Heart right ventricle (tissue), 16 donors: ENCODE results near the gene CD37. TPM values are rescaled to one million over a fixed set of nuclear protein-coding genes. Genes with fewer than 3 reads are reported as not detected.
A peak's percentile ranks its signal among the peaks of the same experiment; 100 is the strongest.

Experiments
- ATAC-seq, 8 donors: fragments of 200-7000 bp; cut with Tn5 transposase; one replicate each; pipeline ENCODE4 v1.9.1; 2020; ENCODE audit warnings: mild to moderate bottlenecking in 8 of 8, moderate library complexity in 8 of 8, moderate number of reproducible peaks in 1 of 8
- DNase-seq, 2 donors: peaks; one replicate each; pipeline ENCODE4 v3.0.0-alpha.2; 2020
- H3K27ac ChIP-seq, 10 donors: fragments of 200-600 bp; sonication (generic) in 2 of 10; one replicate each; pipeline versions ENCODE4 v1.5.0 to v1.8.0; 2020 to 2022; ENCODE audit warnings: mild to moderate bottlenecking in 3 of 10
- H3K27me3 ChIP-seq, 7 donors: fragments of 200-600 bp; one replicate each; pipeline ENCODE4 v1.8.0; 2021 to 2022; ENCODE audit warnings: mild to moderate bottlenecking in 2 of 7
- H3K36me3 ChIP-seq, 9 donors: fragments of 200-600 bp; sonication (generic) in 1 of 9; one replicate each; pipeline versions ENCODE4 v1.5.0 to v1.8.0; 2020 to 2022; ENCODE audit warnings: mild to moderate bottlenecking in 2 of 9
- H3K4me1 ChIP-seq, 9 donors: fragments of 200-600 bp; sonication (generic) in 1 of 9; one replicate each; pipeline versions ENCODE4 v1.5.0 to v1.8.0; 2020 to 2022; ENCODE audit warnings: mild to moderate bottlenecking in 4 of 9
- H3K4me3 ChIP-seq, 10 donors: fragments of 200-600 bp; sonication (generic) in 2 of 10; one replicate each; pipeline versions ENCODE4 v1.5.0 to v1.8.0; 2020 to 2022; ENCODE audit warnings: mild to moderate bottlenecking in 7 of 10, moderate library complexity in 2 of 10
- H3K9me3 ChIP-seq, 11 donors: fragments of 200-600 bp in 10 of 11; sonication (generic) in 2 of 11; one replicate each; pipeline versions ENCODE4 v1.5.0 to v1.8.0; 2013 to 2022; ENCODE audit warnings: mild to moderate bottlenecking in 2 of 11, control low read depth in 1 of 11, moderate library complexity in 1 of 11
- WGBS, 2 donors: extraction: QIAGEN DNeasy Blood & Tissue Kit; methylation state at CpG; one replicate each; pipeline ENCODE4 v1.1.7; 2013; ENCODE audit warnings: inconsistent platforms in 1 of 2; 5-methylcytosine and 5-hydroxymethylcytosine counted together
- intact Hi-C, 10 donors: fragments of 100-400 bp; cut with DNase I; formaldehyde crosslinking; loops; one replicate each; pipeline versions ENCODE4 v1.11.1 to v1.14.2; 2022
- polyA plus RNA-seq, 2 donors: library from polyadenylated mRNA; stranded (reverse); fragments of 200-250 nt; gene quantifications; one replicate each; pipeline ENCODE4 v1.2.3, GENCODE V29; 2013
- total RNA-seq, 10 donors: library from RNA; stranded (reverse); fragmentation: NEBNext Ultra II Directional in 3 of 10; extraction: Animal tissue kit (Norgen Biotek cat#: 25700) in 3 of 10; gene quantifications; one replicate each; pipeline versions ENCODE4 v1.2.1 to v1.2.4, GENCODE V29; 2021 to 2023
- TF ChIP-seq, protein P1 (sequence below), 9 donors: fragments of 200-600 bp; sonication (generic) in 2 of 9; IDR thresholded peaks; one replicate each; pipeline versions ENCODE4 v1.5.0 to v1.8.0; 2021 to 2022; ENCODE audit warnings: antibody characterized with exemption in 9 of 9, mild to moderate bottlenecking in 5 of 9, moderate library complexity in 1 of 9
- donor health status: Arrhythmogenic right ventricular cardiomyopathy.
- donor health status: ischemic (EF 13 %, LVEDD 7.1; RV severe dilation, severe dysfunction).
- donor health status: healthy with polysubstance abuse.
- donor health status: DM: no; HTN: yes; CAD: no.
- donor health status: DM: no; HTN: no; CAD: no.
- donor health status: ischemic (EF 25% LVEDD 6.9; RV normal size, moderate dysfunction).
- donor health status: ischemic (EF 25% LVEDD 5.7; RV mildly dilated, moderate dysfunction).
- donor health status: healthy.
- donor health status: DM: yes; HTN: yes; CAD: no.
- donor health status: Ischemic cardiomyopathy.
- donor health status: ischemic (EF 35%, LVEDD 5.7; RV mildly dilated, moderate dysfunction).
- donor health status: nonischemic (EF 11% LVEDD 7.7; RV severe dilation, severe dysfunction).
- donor health status: DM: yes; HTN: yes; CAD: no.
- donor health status: PGD.
- donor health status: ischemic (EF 29% LVEDD 5.4; RV normal size, mild dysfunction).
- donor health status: nonischemic (EF 23%, LVEDD 6.1; RV moderate dilation, normal function).

The CD37 gene
- total and polyA plus RNA-seq, 12 donors: 2.0 to 34.2 (median 3.5) TPM

DNA sequence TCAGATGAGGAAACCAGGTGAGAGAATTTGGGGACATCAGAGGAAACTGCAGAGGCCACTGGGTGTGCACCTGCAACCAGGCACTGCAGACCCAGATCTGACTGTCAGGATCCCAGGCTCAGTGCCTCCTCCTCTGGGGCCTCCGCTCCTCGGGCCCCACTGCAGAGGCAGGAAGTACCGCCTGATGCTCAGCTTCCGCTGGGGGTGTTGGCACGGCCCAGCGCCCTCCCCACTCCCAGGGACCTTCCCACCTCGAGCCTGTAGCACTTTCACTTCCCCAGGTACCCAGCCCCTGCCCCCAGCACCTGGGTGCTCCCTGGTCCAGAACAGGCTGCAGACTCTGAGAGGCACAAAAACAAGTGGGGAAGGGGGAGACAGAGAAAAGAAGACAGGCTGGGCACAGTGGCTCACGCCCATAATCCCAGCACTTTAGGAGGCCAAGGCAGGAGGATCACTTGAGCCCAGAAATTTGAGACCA, 1.4 kb upstream of the CD37 start:
- Histone ChIP-seq H3K4me1 (peaks cover 0 to 56% (median 5%) of the 10 kb centered on the region in 9 donors), H3K27ac (peak overlapping the region in 1 of 10 donors; percentile 88), H3K9me3 (no peaks in the 10 kb centered on the region), H3K27me3 (no peaks in the 10 kb centered on the region), H3K4me3 (no peak overlapping the region), H3K36me3 (peaks cover 0 to 21% (median 0%) of the 10 kb centered on the region in 9 donors)
- TF ChIP-seq, protein P1, sequence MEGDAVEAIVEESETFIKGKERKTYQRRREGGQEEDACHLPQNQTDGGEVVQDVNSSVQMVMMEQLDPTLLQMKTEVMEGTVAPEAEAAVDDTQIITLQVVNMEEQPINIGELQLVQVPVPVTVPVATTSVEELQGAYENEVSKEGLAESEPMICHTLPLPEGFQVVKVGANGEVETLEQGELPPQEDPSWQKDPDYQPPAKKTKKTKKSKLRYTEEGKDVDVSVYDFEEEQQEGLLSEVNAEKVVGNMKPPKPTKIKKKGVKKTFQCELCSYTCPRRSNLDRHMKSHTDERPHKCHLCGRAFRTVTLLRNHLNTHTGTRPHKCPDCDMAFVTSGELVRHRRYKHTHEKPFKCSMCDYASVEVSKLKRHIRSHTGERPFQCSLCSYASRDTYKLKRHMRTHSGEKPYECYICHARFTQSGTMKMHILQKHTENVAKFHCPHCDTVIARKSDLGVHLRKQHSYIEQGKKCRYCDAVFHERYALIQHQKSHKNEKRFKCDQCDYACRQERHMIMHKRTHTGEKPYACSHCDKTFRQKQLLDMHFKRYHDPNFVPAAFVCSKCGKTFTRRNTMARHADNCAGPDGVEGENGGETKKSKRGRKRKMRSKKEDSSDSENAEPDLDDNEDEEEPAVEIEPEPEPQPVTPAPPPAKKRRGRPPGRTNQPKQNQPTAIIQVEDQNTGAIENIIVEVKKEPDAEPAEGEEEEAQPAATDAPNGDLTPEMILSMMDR (IDR thresholded peaks at IDR 0.05): no peak
- DNase-seq: no peak
- intact Hi-C loops: no loop called here
- whole genome bisulfite sequencing, 2 donors: 52 to 59% methylated on average over 8 of the region's 8 CpGs
- no peak for ATAC-seq

DNA sequence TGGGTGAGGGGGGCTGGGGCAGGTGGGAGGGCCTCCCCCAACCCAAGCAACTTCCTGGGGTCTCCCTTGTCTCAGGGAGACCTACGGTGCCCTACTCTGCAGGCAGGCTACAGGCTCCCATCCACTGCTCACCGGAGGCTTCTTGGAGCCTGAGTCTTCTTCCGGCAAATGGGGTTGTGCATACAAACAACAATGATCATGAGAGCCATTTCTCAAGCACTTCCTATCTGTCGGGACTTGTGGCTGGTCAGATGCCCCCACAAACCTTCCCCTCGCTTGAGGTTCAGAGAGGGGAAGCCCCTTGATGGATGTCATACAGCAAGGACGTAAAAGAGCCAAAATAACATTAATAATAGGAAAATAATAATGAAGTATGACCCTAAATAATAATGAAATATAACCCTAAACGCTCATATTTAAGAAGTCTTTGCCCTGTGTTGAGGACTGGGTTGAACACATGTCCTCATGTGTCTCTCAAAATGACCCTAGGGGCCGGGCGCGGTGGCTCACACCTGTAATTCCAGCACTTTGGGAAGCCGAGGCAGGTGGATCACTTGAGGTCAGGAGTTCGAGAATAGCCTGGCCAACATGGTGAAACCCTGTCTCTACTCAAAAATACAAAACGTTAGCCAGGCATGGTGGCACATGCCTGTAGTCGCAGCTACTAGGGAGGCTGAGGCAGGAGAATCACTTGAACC, 727 bp downstream of the CD37 start:
- DNase-seq (no peak), ATAC-seq (no peak)
- Histone ChIP-seq H3K4me1 (peaks cover 2 to 73% (median 23%) of the 10 kb centered on the region in 9 donors), H3K4me3 (peak overlapping the region in 7 of 10 donors; percentile 11 to 65 (median 30)), H3K27ac (peak overlapping the region in 2 of 10 donors; percentile 64 to 88), H3K36me3 (peaks cover 0 to 36% (median 0%) of the 10 kb centered on the region in 9 donors), H3K9me3 (no peaks in the 10 kb centered on the region), H3K27me3 (no peaks in the 10 kb centered on the region)
- TF ChIP-seq, protein P1 (IDR thresholded peaks at IDR 0.05): no peak
- intact Hi-C loops: no loop called here
- 87 to 88% methylated on average over 14 of the region's 14 CpGs for WGBS, 2 donors

DNA sequence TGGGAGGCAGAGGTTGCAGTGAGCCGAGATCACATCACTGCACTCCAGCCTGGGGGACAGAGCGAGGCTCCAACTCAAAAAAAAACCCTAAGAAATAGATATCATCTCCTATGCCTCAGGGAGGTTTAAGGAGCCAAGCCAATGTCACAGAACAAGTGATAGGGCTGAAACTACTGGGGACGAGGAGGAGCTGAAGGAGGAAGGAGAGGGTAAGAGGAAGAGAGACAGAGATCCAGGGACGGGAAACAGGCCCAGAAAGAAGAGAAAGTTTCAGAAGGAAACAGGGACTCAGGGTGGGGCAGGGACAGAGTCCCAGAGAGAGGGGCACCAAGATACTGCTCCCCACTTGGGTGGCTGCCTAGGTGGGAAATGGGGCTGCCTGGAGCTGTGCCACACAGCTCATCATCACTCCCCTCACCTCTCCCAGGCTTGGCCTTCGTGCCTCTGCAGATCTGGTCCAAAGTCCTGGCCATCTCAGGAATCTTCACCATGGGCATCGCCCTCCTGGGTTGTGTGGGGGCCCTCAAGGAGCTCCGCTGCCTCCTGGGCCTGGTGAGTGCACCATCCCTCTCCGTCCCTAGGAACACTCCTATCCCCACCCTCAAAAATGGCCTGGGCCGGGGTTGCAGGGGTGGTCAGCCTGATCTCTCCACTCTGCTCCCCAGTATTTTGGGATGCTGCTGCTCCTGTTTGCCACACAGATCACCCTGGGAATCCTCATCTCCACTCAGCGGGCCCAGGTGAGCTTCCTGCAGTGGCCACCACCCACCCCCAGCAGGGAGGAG, 1.5 kb downstream of the CD37 start:
- H3K36me3 ChIP-seq: peaks cover 0 to 43% (median 7%) of the 10 kb centered on the region in 9 donors
- H3K27ac ChIP-seq: peak overlapping the region in 1 of 10 donors; percentile 88
- TF ChIP-seq, protein P1 (IDR thresholded peaks at IDR 0.05): no peak
- H3K4me3 ChIP-seq: peak overlapping the region in 1 of 10 donors; percentile 65
- H3K9me3 ChIP-seq: no peaks in the 10 kb centered on the region
- no peak for ATAC-seq
- intact Hi-C loops: no loop called here
- peaks cover 2 to 66% (median 27%) of the 10 kb centered on the region in 9 donors for H3K4me1 ChIP-seq
- DNase-seq: no peak
- 87% methylated on average over 10 of the region's 10 CpGs for WGBS, 2 donors
- no peaks in the 10 kb centered on the region for H3K27me3 ChIP-seq

DNA sequence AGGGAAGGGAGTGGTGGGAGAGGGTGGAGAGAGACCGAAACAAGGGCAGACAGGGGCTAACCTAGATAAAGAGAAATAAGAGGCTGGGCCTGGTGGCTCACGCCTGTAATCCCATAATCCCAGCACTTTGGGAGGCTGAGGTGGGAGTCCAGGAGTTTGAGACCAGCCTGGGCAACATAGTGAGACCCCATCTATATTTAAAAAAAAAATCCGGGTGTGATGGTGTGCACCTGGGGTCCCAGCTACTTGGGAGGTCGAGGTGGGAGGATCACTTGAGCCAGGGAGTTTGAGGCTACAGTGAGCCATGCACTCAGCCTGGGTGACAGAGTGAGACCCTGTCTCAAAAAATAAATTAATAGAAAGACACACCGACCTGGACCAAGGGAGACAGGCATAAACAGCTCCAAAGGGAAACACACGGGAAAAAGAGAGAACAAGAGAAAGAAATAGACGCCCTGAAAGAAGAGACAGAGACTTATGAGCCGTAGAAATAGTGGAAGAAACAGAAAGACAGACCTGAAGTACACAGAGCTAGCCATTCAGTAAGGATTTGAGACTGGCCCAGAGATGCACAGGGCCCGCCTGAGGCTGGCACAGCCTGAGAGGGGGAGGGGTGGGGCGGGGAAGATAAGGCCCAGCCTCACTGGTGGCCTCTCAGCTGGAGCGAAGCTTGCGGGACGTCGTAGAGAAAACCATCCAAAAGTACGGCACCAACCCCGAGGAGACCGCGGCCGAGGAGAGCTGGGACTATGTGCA, 2.2 kb downstream of the CD37 start:
- H3K27ac ChIP-seq: no peak overlapping the region

More for the DNA sequence above, 2.2 kb downstream of the CD37 start:
- intact Hi-C loops: loop anchor here in 1 of 10 donors (2.0 kb wide), 1 partner anchor 25 kb away; the partner anchor contains the start of genes DKKL1 and TEAD2
- Histone ChIP-seq H3K36me3 (peaks cover 0 to 51% (median 12%) of the 10 kb centered on the region in 9 donors), H3K27me3 (no peaks in the 10 kb centered on the region), H3K4me3 (no peak overlapping the region), H3K9me3 (no peaks in the 10 kb centered on the region), H3K4me1 (peaks cover 2 to 62% (median 27%) of the 10 kb centered on the region in 9 donors)
- DNase-seq (no peak), ATAC-seq (no peak)
- 77 to 81% methylated on average over 19 of the region's 19 CpGs for WGBS, 2 donors
- TF ChIP-seq, protein P1 (IDR thresholded peaks at IDR 0.05): no peak
